Gastroesophageal sphincter (tissue), 4 donors: Measurements from ENCODE around the gene IFTAP. TPM values are rescaled to one million over a fixed set of nuclear protein-coding genes. Genes with fewer than 3 reads are reported as not detected.

Experiments used
- ATAC-seq: fragments of 150-250 bp; one replicate; pipeline ENCODE4 v1.9.1; 2016; ENCODE audit warnings: mild to moderate bottlenecking, moderate library complexity
- H3K27ac ChIP-seq, 4 donors: fragments of 200-600 bp; sonication (generic) in 3 of 4; 1 replicate in 3 of 4; 2 replicates in 1 of 4; pipeline ENCODE4 v1.5.1; 2016 to 2019
- H3K27me3 ChIP-seq: fragments of 200-600 bp; sonication (generic); one replicate; pipeline ENCODE4 v1.5.1; 2019
- H3K36me3 ChIP-seq, 2 donors: fragments of 200-600 bp; sonication (generic); one replicate each; pipeline ENCODE4 v1.5.1; 2019; ENCODE audit warnings: control low read depth in 1 of 2
- H3K4me1 ChIP-seq, 3 donors: fragments of 200-600 bp; sonication (generic); 1 replicate in 2 of 3; 2 replicates in 1 of 3; pipeline ENCODE4 v1.5.1; 2016 to 2019; ENCODE audit warnings: control low read depth in 2 of 3
- H3K4me3 ChIP-seq, 2 donors: fragments of 200-600 bp; sonication (generic); one replicate each; pipeline ENCODE4 v1.5.1; 2019; ENCODE audit warnings: mild to moderate bottlenecking in 1 of 2, moderate library complexity in 1 of 2
- H3K9me3 ChIP-seq, 3 donors: fragments of 200-600 bp; sonication (generic); one replicate each; pipeline ENCODE4 v1.5.1; 2017 to 2019; ENCODE audit warnings: control low read depth in 2 of 3
- CTCF ChIP-seq, 4 experiments: fragments of 200-600 bp in 2 of 4; fragments of 450-650 bp in 2 of 4; sonication (generic) in 1 of 4; IDR thresholded peaks; one replicate each; pipeline ENCODE4 v1.5.1; 2017 to 2019; ENCODE audit warnings: antibody characterized with exemption in 4 of 4, mild to moderate bottlenecking in 2 of 4, moderate library complexity in 2 of 4
- EP300 ChIP-seq: sonication (generic); formaldehyde crosslinking; IDR thresholded peaks from one replicate; pipeline ENCODE4 v1.6.1; 2017; ENCODE audit warnings: antibody characterized with exemption, mild to moderate bottlenecking
- POLR2A ChIP-seq, 2 donors: fragments of 450-650 bp; IDR thresholded peaks; one replicate each; pipeline ENCODE4 v1.6.1; 2017; ENCODE audit warnings: antibody characterized with exemption in 2 of 2, mild to moderate bottlenecking in 2 of 2, moderate library complexity in 1 of 2
- POLR2AphosphoS5 ChIP-seq: sonication (generic); formaldehyde crosslinking; IDR thresholded peaks from one replicate; pipeline ENCODE4 v1.6.1; 2017; ENCODE audit warnings: antibody characterized with exemption
- WGBS, 2 donors: methylation state at CpG; one replicate each; pipeline ENCODE4 v1.1.5; 2018; ENCODE audit warnings: low coverage in 1 of 2; 5-methylcytosine and 5-hydroxymethylcytosine counted together
- total RNA-seq, 4 donors: library from RNA; depleted of rRNA; stranded (reverse); fragments of >200 nt; gene quantifications; one replicate each; pipeline ENCODE4 v1.1.0, GENCODE V29; 2016

Gene IFTAP
- total RNA-seq, 4 donors from 2014 or later, result 24.8 to 44.5 (median 33.2) TPM

GRCh38 chr11:36591433-36591832 is 2.9 kb upstream of the IFTAP start:
- H3K9me3 ChIP-seq, result no peaks in the 10 kb centered on the region
- no peaks in the 10 kb centered on the region for H3K36me3 ChIP-seq
- H3K27me3 ChIP-seq, result peaks cover 6% of the 10 kb centered on the region
- H3K4me3 ChIP-seq, result no peak overlapping the region
- ATAC-seq, result no peak
- H3K4me1 ChIP-seq, result peaks cover 0 to 12% (median 3%) of the 10 kb centered on the region in 3 donors
- WGBS, 2 donors, result 9 to 57% methylated on average over 1 of the region's 1 CpG
- H3K27ac ChIP-seq, result no peak overlapping the region
- TF ChIP-seq POLR2A (IDR thresholded peaks at IDR 0.05), result no peak
- TF ChIP-seq POLR2AphosphoS5, result no peak
- no peak for TF ChIP-seq EP300
- TF ChIP-seq CTCF (IDR thresholded peaks at IDR 0.05), result no peak

- no peak for ATAC-seq
- Histone ChIP-seq H3K27ac (no peak overlapping the region), H3K9me3 (no peaks in the 10 kb centered on the region), H3K4me3 (no peak overlapping the region), H3K27me3 (peaks cover 6% of the 10 kb centered on the region), H3K36me3 (no peaks in the 10 kb centered on the region), H3K4me1 (peaks cover 0 to 12% (median 3%) of the 10 kb centered on the region in 3 donors)
- TF ChIP-seq EP300 (no peak), POLR2A (IDR thresholded peaks at IDR 0.05) (no peak), POLR2AphosphoS5 (no peak), CTCF (IDR thresholded peaks at IDR 0.05) (no peak)
These were observed 2.6 kb downstream of the IFTAP start for GRCh38 chr11:36596880-36597279.

GRCh38 chr11:36598051-36598450 is 3.7 kb downstream of the IFTAP start, which contains the start of gene RAG2:
TSS of gene RAG2 (minus strand) at chr11:36598236. CDS start at chr11:36594168, 4,068 bp downstream.
- Histone ChIP-seq H3K9me3 (no peaks in the 10 kb centered on the region), H3K27me3 (no peaks in the 10 kb centered on the region), H3K4me1 (peaks cover 0 to 12% (median 3%) of the 10 kb centered on the region in 3 donors), H3K27ac (no peak within 1 kb of the TSS), H3K36me3 (no peaks in the 10 kb centered on the region), H3K4me3 (no peak within 1 kb of the TSS)
- 81 to 86% methylated on average over 2 of the region's 2 CpGs for WGBS, 2 donors
- TF ChIP-seq POLR2AphosphoS5 (no peak), POLR2A (IDR thresholded peaks at IDR 0.05) (no peak), EP300 (no peak), CTCF (IDR thresholded peaks at IDR 0.05) (no peak)
- ATAC-seq, result no peak

GRCh38 chr11:36600180-36600579 is 5.9 kb downstream of the IFTAP start:
- no peaks in the 10 kb centered on the region for H3K36me3 ChIP-seq
- H3K27me3 ChIP-seq, result no peaks in the 10 kb centered on the region
- H3K4me3 ChIP-seq, result no peak overlapping the region
- H3K9me3 ChIP-seq, result no peaks in the 10 kb centered on the region
- H3K4me1 ChIP-seq, result peaks cover 0 to 8% (median 3%) of the 10 kb centered on the region in 3 donors
- no peak for TF ChIP-seq POLR2AphosphoS5
- TF ChIP-seq POLR2A (IDR thresholded peaks at IDR 0.05), result no peak
- TF ChIP-seq CTCF (IDR thresholded peaks at IDR 0.05), result no peak
- WGBS, 2 donors, result 83 to 87% methylated on average over 4 to 5 of the region's 7 CpGs
- H3K27ac ChIP-seq, result no peak overlapping the region
- ATAC-seq, result no peak

- Histone ChIP-seq H3K4me3 (no peak overlapping the region), H3K9me3 (no peaks in the 10 kb centered on the region), H3K4me1 (no peaks in the 10 kb centered on the region), H3K27me3 (no peaks in the 10 kb centered on the region), H3K27ac (no peak overlapping the region), H3K36me3 (no peaks in the 10 kb centered on the region)
- no peak for ATAC-seq
- 82 to 90% methylated on average over 2 of the region's 2 CpGs for WGBS, 2 donors
- TF ChIP-seq POLR2AphosphoS5 (no peak), EP300 (no peak)
These were observed 6.9 kb downstream of the IFTAP start for GRCh38 chr11:36601155-36601554.
